K562 (cell line): ENCODE data around the gene NME7. TPM values are rescaled to one million over a fixed set of nuclear protein-coding genes. Genes with fewer than 3 reads are reported as not detected.

Source experiments
- ATAC-seq: fragments of 200-7000 bp; cut with Tn5 transposase; 3 replicates; pipeline ENCODE4 v1.9.1; 2020; ENCODE audit warnings: moderate library complexity
- BruUV-seq: library from RNA; stranded (reverse); fragments of 400-500 nt; replicated peaks from 2 replicates; lab custom pipeline; 2021; lab: Mats Ljungman, UMichigan
- CTCF ChIA-PET: fragments of 300-600 bp; formaldehyde crosslinking; extraction: SDS; loops from one replicate; lab custom pipeline; 2021; ENCODE audit warnings: low intra/inter-chr PET ratio; lab: Yijun Ruan, JAX
- POLR2A ChIA-PET: fragments of 300-600, 350-650 bp; sonication (Branson Sonifier 250); formaldehyde crosslinking; extraction: SDS; loops from one replicate; lab custom pipeline; 2021; ENCODE audit warnings: antibody characterized with exemption, inconsistent platforms; lab: Yijun Ruan, JAX
- DNase-seq, 4 experiments: peaks; one replicate each; pipeline versions ENCODE4 v3.0.0 to v3.0.0-alpha.2; 2011 to 2018; ENCODE audit warnings: low spot score in 3 of 4, mixed read lengths in 3 of 4; ENCODE audit errors: extremely low read depth in 1 of 4
- FAIRE-seq: peaks from 2 replicates; lab custom pipeline; 2011; peaks lifted over from hg19 to GRCh38; lab: Jason Lieb, UNC
- H2AFZ ChIP-seq: 2 replicates; pipeline ENCODE4 v1.6.0; 2011; ENCODE audit warnings: low read depth, low read length, control low read depth, inconsistent platforms
- H3K27ac ChIP-seq: fragments of 200-600 bp; 3 replicates; pipeline ENCODE4 v1.8.0; 2011; ENCODE audit warnings: low read depth, mild to moderate bottlenecking, control low read depth, inconsistent platforms, low read length, moderate library complexity, mixed read lengths; ENCODE audit errors: extremely low read depth
- H3K27me3 ChIP-seq, 2 experiments: fragments of 300-600 bp in 1 of 2; 2 replicates in 1 of 2; 3 replicates in 1 of 2; pipeline versions ENCODE4 v1.6.0 to v1.8.0; 2011; ENCODE audit warnings: inconsistent platforms in 2 of 2, low read length in 2 of 2, mild to moderate bottlenecking in 1 of 2, mixed read lengths in 1 of 2, moderate library complexity in 1 of 2; ENCODE audit not compliant: control insufficient read depth in 2 of 2, insufficient read depth in 2 of 2
- H3K36me3 ChIP-seq: fragments of 300-600 bp; 3 replicates; pipeline ENCODE4 v1.8.0; 2011; ENCODE audit warnings: mild to moderate bottlenecking, low read length, inconsistent platforms; ENCODE audit not compliant: control insufficient read depth, insufficient read depth
- H3K4me1 ChIP-seq, 2 experiments: fragments of 200-600 bp in 1 of 2; replicated peaks in 1 of 2; 2 replicates in 1 of 2; 3 replicates in 1 of 2; pipeline versions ENCODE4 v1.5.1 to v1.8.0; 2011; ENCODE audit warnings: inconsistent platforms in 2 of 2, low read length in 2 of 2, mild to moderate bottlenecking in 1 of 2, mixed read lengths in 1 of 2, moderate library complexity in 1 of 2; ENCODE audit not compliant: control insufficient read depth in 2 of 2, insufficient read depth in 2 of 2
- H3K4me2 ChIP-seq: 2 replicates; pipeline ENCODE4 v1.6.1; 2011; ENCODE audit warnings: low read length, control low read depth, inconsistent platforms, mixed read lengths; ENCODE audit not compliant: insufficient read depth
- H3K4me3 ChIP-seq: fragments of 200-600 bp; sonication (generic), shearing (Covaris generic); 2 replicates; pipeline ENCODE4 v1.5.1; 2016; ENCODE audit warnings: control low read depth, inconsistent platforms
- H3K79me2 ChIP-seq: fragments of 200-600 bp; 3 replicates; pipeline ENCODE4 v1.8.0; 2011; ENCODE audit warnings: low read length, inconsistent platforms; ENCODE audit not compliant: control insufficient read depth, insufficient read depth
- H3K9ac ChIP-seq, 2 experiments: 2 replicates each; pipeline versions ENCODE4 v1.6.0 to v1.6.1; 2011; ENCODE audit warnings: low read depth in 2 of 2, low read length in 2 of 2, control low read depth in 1 of 2, inconsistent platforms in 1 of 2, mild to moderate bottlenecking in 1 of 2, mixed read lengths in 1 of 2; ENCODE audit not compliant: insufficient read depth in 1 of 2
- H3K9me1 ChIP-seq: one replicate; pipeline ENCODE4 v1.6.0; 2011; ENCODE audit warnings: inconsistent platforms, mild to moderate bottlenecking, low read length, moderate library complexity; ENCODE audit not compliant: control insufficient read depth, insufficient read depth
- H3K9me3 ChIP-seq: replicated peaks from 2 replicates; pipeline ENCODE4 v1.5.1; 2011; ENCODE audit warnings: low read depth, low read length, inconsistent platforms; ENCODE audit not compliant: control insufficient read depth, insufficient read depth
- H4K20me1 ChIP-seq: replicated peaks from 2 replicates; pipeline ENCODE4 v1.6.1; 2011; ENCODE audit warnings: low read length, inconsistent platforms, mixed read lengths; ENCODE audit not compliant: control insufficient read depth, insufficient read depth
- HOMEZ ChIP-seq: fragments of 250-450 bp; sonication (Bioruptor Pico); IDR thresholded peaks from 2 replicates; pipeline ENCODE4 v1.4.0; 2020; ENCODE audit warnings: mild to moderate bottlenecking, moderate library complexity
- MAFF ChIP-seq: IDR thresholded peaks from 2 replicates; pipeline ENCODE4 v1.6.1; 2012; ENCODE audit warnings: low read length, improper control_type of control experiment
- MLX ChIP-seq, 2 experiments: fragments of 450-650 bp in 1 of 2; sonication (generic) in 1 of 2; formaldehyde crosslinking; conservative IDR thresholded peaks; 2 replicates each; pipeline versions ENCODE4 v1.4.0 to v1.8.1; 2020 to 2022; ENCODE audit warnings: mild to moderate bottlenecking in 1 of 2, missing genetic modification reagents in 1 of 2
- PCBP1 ChIP-seq: fragments of 200-400 bp; formaldehyde crosslinking; IDR thresholded peaks from 2 replicates; pipeline ENCODE4 v1.6.1; 2018; ENCODE audit warnings: mild to moderate bottlenecking, low read depth, low read length; ENCODE audit not compliant: poor library complexity, severe bottlenecking
- PHB ChIP-seq: fragments of 250-450 bp; sonication (Bioruptor Pico); IDR thresholded peaks from 2 replicates; pipeline ENCODE4 v1.5.0; 2021
- SIX5 ChIP-seq, 2 experiments: IDR thresholded peaks; 2 replicates each; pipeline ENCODE4 v1.6.1; 2011; ENCODE audit warnings: low read length in 2 of 2, borderline replicate concordance in 1 of 2, low read depth in 1 of 2, mild to moderate bottlenecking in 1 of 2, moderate library complexity in 1 of 2; ENCODE audit not compliant: insufficient read depth in 1 of 2
- SRSF9 ChIP-seq: fragments of 200-400 bp; formaldehyde crosslinking; IDR thresholded peaks from 2 replicates; pipeline ENCODE4 v1.6.1; 2017; ENCODE audit warnings: low read depth, low read length, borderline replicate concordance
- ZC3H4 ChIP-seq: sonication (generic); formaldehyde crosslinking; IDR thresholded peaks from 2 replicates; pipeline ENCODE4 v1.9.0; 2021; ENCODE audit warnings: missing genetic modification reagents, borderline replicate concordance
- ZNF197 ChIP-seq: fragments of 200-800 bp; sonication (Bioruptor generic); IDR thresholded peaks from 2 replicates; pipeline ENCODE4 v1.6.1; 2016; ENCODE audit warnings: low read depth, missing genetic modification characterization, missing compliant biosample characterization
- ZNF316 ChIP-seq: fragments of 450-650 bp; IDR thresholded peaks from 2 replicates; pipeline ENCODE4 v1.6.1; 2016
- ZNF354B ChIP-seq: fragments of 250-450 bp; sonication (Bioruptor Pico); IDR thresholded peaks from 2 replicates; pipeline ENCODE4 v1.4.0; 2020
- WGBS: fragments of 100-300 bp; shearing (Covaris generic); methylation state at CpG from one replicate; pipeline ENCODE4 v1.1.6; 2016; ENCODE audit warnings: low coverage, mixed read lengths; ENCODE audit not compliant: insufficient coverage; ENCODE audit errors: missing lambda C conversion rate; 5-methylcytosine and 5-hydroxymethylcytosine counted together
- in situ Hi-C: fragments of 300-500 bp; cut with MboI; formaldehyde crosslinking; loops from 4 replicates; pipeline ENCODE4 v1.15.0; 2018; ENCODE audit warnings: inconsistent platforms, mixed read lengths
- intact Hi-C: fragments of 100-400 bp; cut with micrococcal nuclease; formaldehyde crosslinking; loops from 2 replicates; pipeline ENCODE4 v1.14.2; 2022
- polyA plus RNA-seq, 8 experiments: library from polyadenylated mRNA; depleted of rRNA in 4 of 8; stranded (reverse) in 5 of 8; unstranded in 3 of 8; fragments of >200 nt; fragmentation: Nextera tagmentation in 2 of 8; fragmentation: Illumina TruSeq in 1 of 8; extraction: Ambion mirVana in 2 of 8; extraction: Trizol in 1 of 8; gene quantifications; 2 replicates each; pipeline versions ENCODE4 v1.2.1 to v1.2.3, GENCODE V29; 2011 to 2014; ENCODE audit warnings: inconsistent platforms in 1 of 8, missing spikeins in 1 of 8
- total RNA-seq, 7 experiments: library from RNA; depleted of rRNA in 6 of 7; stranded (reverse); fragments of >200 nt in 6 of 7; fragmentation: Illumina TruSeq in 2 of 7; extraction: Trizol in 2 of 7; gene quantifications; 2 replicates each; pipeline versions ENCODE4 v1.2.1 to v1.2.3, GENCODE V29; 2011 to 2021; ENCODE audit warnings: low replicate concordance in 1 of 7

Gene NME7
- total and polyA plus RNA-seq, 9 of the 15 experiments (the other 6 are each of a cell fraction or from before 2014, with no cell fraction given): 7.9 to 43.2 (median 23.9) TPM

- ChIA-PET CTCF (no interaction called here), POLR2A (no interaction called here)
- Histone ChIP-seq H3K4me2 (no peak overlapping the region), H3K27ac (no peak overlapping the region), H3K4me3 (no peak overlapping the region), H2AFZ (no peak overlapping the region), H3K4me1 (no peaks in the 10 kb centered on the region), H4K20me1 (no peaks in the 10 kb centered on the region), H3K9me3 (no peaks in the 10 kb centered on the region), H3K9ac (no peak overlapping the region), H3K79me2 (no peaks in the 10 kb centered on the region), H3K9me1 (no peaks in the 10 kb centered on the region), H3K36me3 (no peaks in the 10 kb centered on the region), H3K27me3 (no peaks in the 10 kb centered on the region)
- intact Hi-C loops: no loop called here
- no peak for ATAC-seq
- TF ChIP-seq ZNF354B (no peak), ZC3H4 (no peak), SIX5 (IDR thresholded peaks at IDR 0.05; ENCODE audit: borderline replicate concordance in 1 of 2, insufficient read depth in 1 of 2, low read depth in 1 of 2, low read length in 2 of 2) (no peak)
- BruUV-seq: no TSS peak
- in situ Hi-C loops: no loop called here
- DNase-seq: no peak
- FAIRE-seq: no peak
- WGBS: 11% methylated on average over 1 of the region's 1 CpG
Observed at GRCh38 chr1:169245706-169246105, 121.9 kb downstream of the NME7 start.

- CTCF ChIA-PET: no interaction called here
- WGBS: 12% methylated on average over 3 of the region's 3 CpGs
Observed at GRCh38 chr1:169240449-169241232, 127.0 kb downstream of the NME7 start.

More at GRCh38 chr1:169240449-169241232, 127.0 kb downstream of the NME7 start:
- H3K36me3 ChIP-seq: no peaks in the 10 kb centered on the region
- TF ChIP-seq SRSF9 (no peak), ZNF316 (peak; percentile 52; the same call in 1 of the 2 replicates), ZNF197 (CRISPR knock-in tag) (no peak), PCBP1 (no peak), HOMEZ (no peak), PHB (CRISPR knock-in tag) (no peak), MLX (CRISPR knock-in tag; conservative IDR thresholded peaks at IDR 0.05) (no peak), MAFF (peak; percentile 20; the same call in 1 of the 2 replicates)
- TF ChIP-seq, all 486 proteins: peak for 2
- H3K4me3 ChIP-seq: no peak overlapping the region
- no peaks in the 10 kb centered on the region for H3K4me1 ChIP-seq
- H4K20me1 ChIP-seq: no peaks in the 10 kb centered on the region
- H3K9me1 ChIP-seq: no peaks in the 10 kb centered on the region
- in situ Hi-C loops (no loop called here), intact Hi-C loops (no loop called here)
- H3K9me3 ChIP-seq: no peaks in the 10 kb centered on the region
- H3K27ac ChIP-seq: no peak overlapping the region
- H3K4me2 ChIP-seq: no peak overlapping the region
- ATAC-seq (no peak), DNase-seq (no peak), FAIRE-seq (no peak)
- no peaks in the 10 kb centered on the region for H3K27me3 ChIP-seq
- H3K9ac ChIP-seq: no peak overlapping the region
- H3K79me2 ChIP-seq: no peaks in the 10 kb centered on the region
- no peak overlapping the region for H2AFZ ChIP-seq
- POLR2A ChIA-PET: no interaction called here
- BruUV-seq: no TSS peak
